Natural killer cell (primary cell): ENCODE results near the gene ITSN2. TPM values are rescaled to one million over a fixed set of nuclear protein-coding genes. Genes with fewer than 3 reads are reported as not detected.

ENCODE experiments used
- ATAC-seq, 3 donors: fragments of 150-1000 bp in 2 of 3; fragments of 200-7000 bp in 1 of 3; cut with Tn5 transposase; 1 replicate in 1 of 3; 2 replicates in 2 of 3; pipeline ENCODE4 v1.10.0; 2021; ENCODE audit warnings: mild to moderate bottlenecking in 2 of 3, moderate library complexity in 2 of 3
- DNase-seq, 2 donors: peaks; one replicate each; pipeline versions ENCODE4 v3.0.0 to v3.0.0-alpha.2; 2013 to 2021; ENCODE audit warnings: mixed read lengths in 1 of 2
- H3K27ac ChIP-seq: one replicate; pipeline ENCODE4 v1.5.1; 2013; ENCODE audit warnings: mild to moderate bottlenecking, low read length
- H3K27me3 ChIP-seq: one replicate; pipeline ENCODE4 v1.6.1; 2013; ENCODE audit warnings: low read length; ENCODE audit not compliant: control insufficient read depth, insufficient read depth
- H3K36me3 ChIP-seq: one replicate; pipeline ENCODE4 v1.6.1; 2013; ENCODE audit warnings: low read length; ENCODE audit not compliant: control insufficient read depth, insufficient read depth
- H3K4me1 ChIP-seq: one replicate; pipeline ENCODE4 v1.6.1; 2013; ENCODE audit warnings: low read length; ENCODE audit not compliant: control insufficient read depth, insufficient read depth
- H3K4me3 ChIP-seq: one replicate; pipeline ENCODE4 v1.5.1; 2013; ENCODE audit warnings: low read length
- H3K9me3 ChIP-seq: one replicate; pipeline ENCODE4 v1.6.1; 2013; ENCODE audit warnings: low read length; ENCODE audit not compliant: control insufficient read depth, insufficient read depth
- H3K27ac Mint-ChIP-seq, 2 donors: one replicate each; pipeline ENCODE4 v1.8.0; 2022; ENCODE audit warnings: mild to moderate bottlenecking in 2 of 2, mixed read lengths in 2 of 2, moderate library complexity in 1 of 2
- H3K27me3 Mint-ChIP-seq, 2 donors: one replicate each; pipeline ENCODE4 v1.8.0; 2022; ENCODE audit warnings: low read depth in 2 of 2, mixed read lengths in 2 of 2
- H3K36me3 Mint-ChIP-seq: one replicate; pipeline ENCODE4 v1.8.0; 2022; ENCODE audit warnings: mixed read lengths
- H3K4me1 Mint-ChIP-seq, 2 donors: one replicate each; pipeline ENCODE4 v1.8.0; 2022; ENCODE audit warnings: mixed read lengths in 2 of 2
- H3K4me3 Mint-ChIP-seq: one replicate; pipeline ENCODE4 v1.8.0; 2022; ENCODE audit warnings: mild to moderate bottlenecking, moderate library complexity, mixed read lengths
- H3K9me3 Mint-ChIP-seq, 2 donors: one replicate each; pipeline ENCODE4 v1.8.0; 2022; ENCODE audit warnings: mixed read lengths in 2 of 2
- CTCF ChIP-seq: fragments of 200-600 bp; IDR thresholded peaks from one replicate; pipeline ENCODE4 v1.8.0; 2022; ENCODE audit warnings: antibody characterized with exemption
- WGBS: methylation state at CpG from one replicate; pipeline ENCODE4 v1.1.7; 2013; ENCODE audit warnings: missing lambda C conversion rate; ENCODE audit not compliant: insufficient coverage; 5-methylcytosine and 5-hydroxymethylcytosine counted together
- intact Hi-C: fragments of 100-400 bp; cut with micrococcal nuclease; formaldehyde crosslinking; loops from one replicate; pipeline ENCODE4 v1.14.2; 2022
- total RNA-seq, 4 donors: library from RNA; stranded (reverse); fragments of 120-200 nt in 1 of 4; gene quantifications; one replicate each; pipeline versions ENCODE4 v1.2.3 to v1.2.4, GENCODE V29; 2013 to 2022

Gene ITSN2
- total RNA-seq, 3 donors from 2014 or later (not counting 1 experiment from before 2014, with no cell fraction given), result 101 to 118 (median 115) TPM

GRCh38 chr2:24261441-24261840, 98.9 kb downstream of the ITSN2 start:
- no peaks in the 10 kb centered on the region for H3K27me3 ChIP-seq
- peaks cover 66% of the 10 kb centered on the region for H3K36me3 ChIP-seq
- intact Hi-C loops, result no loop called here
- H3K9me3 ChIP-seq, result no peaks in the 10 kb centered on the region
- no peaks in the 10 kb centered on the region for H3K9me3 Mint-ChIP-seq
- H3K27ac ChIP-seq, result no peak overlapping the region
- peaks cover 14% of the 10 kb centered on the region for H3K36me3 Mint-ChIP-seq
- no CpG with 5 or more reads among the region's 3 CpGs for WGBS
- no peaks in the 10 kb centered on the region for H3K27me3 Mint-ChIP-seq
- TF ChIP-seq CTCF, result no peak
- H3K4me3 ChIP-seq, result no peak overlapping the region
- ATAC-seq (no peak), DNase-seq (no peak)
- no peak overlapping the region for H3K27ac Mint-ChIP-seq
- no peaks in the 10 kb centered on the region for H3K4me1 ChIP-seq
- H3K4me1 Mint-ChIP-seq, result peaks cover 0 to 6% of the 10 kb centered on the region in 2 donors
- H3K4me3 Mint-ChIP-seq, result no peak overlapping the region

- no peak overlapping the region for H3K27ac ChIP-seq
- no peak for TF ChIP-seq CTCF
- no peak for ATAC-seq
Measured at GRCh38 chr2:24259316-24259715, 101.0 kb downstream of the ITSN2 start.

GRCh38 chr2:24258718-24259117, 101.6 kb downstream of the ITSN2 start:
- peaks cover 7% of the 10 kb centered on the region for H3K36me3 Mint-ChIP-seq
- peaks cover 59% of the 10 kb centered on the region for H3K36me3 ChIP-seq
- no peak overlapping the region for H3K27ac Mint-ChIP-seq

More at GRCh38 chr2:24259316-24259715, 101.0 kb downstream of the ITSN2 start:
- Mint-ChIP-seq H3K4me3 (no peak overlapping the region), H3K27ac (no peak overlapping the region), H3K4me1 (peaks cover 0 to 6% of the 10 kb centered on the region in 2 donors), H3K9me3 (no peaks in the 10 kb centered on the region), H3K27me3 (no peaks in the 10 kb centered on the region), H3K36me3 (peaks cover 7% of the 10 kb centered on the region)
- Histone ChIP-seq H3K9me3 (no peaks in the 10 kb centered on the region), H3K4me3 (no peak overlapping the region), H3K27me3 (no peaks in the 10 kb centered on the region), H3K4me1 (no peaks in the 10 kb centered on the region), H3K36me3 (peaks cover 56% of the 10 kb centered on the region)
- intact Hi-C loops, result no loop called here
- 96% methylated on average over 2 of the region's 2 CpGs for WGBS
- no peak for DNase-seq

More at GRCh38 chr2:24258718-24259117, 101.6 kb downstream of the ITSN2 start:
- H3K9me3 ChIP-seq, result no peaks in the 10 kb centered on the region
- H3K4me1 Mint-ChIP-seq, result peaks cover 0 to 6% of the 10 kb centered on the region in 2 donors
- no peaks in the 10 kb centered on the region for H3K27me3 Mint-ChIP-seq
- H3K9me3 Mint-ChIP-seq, result no peaks in the 10 kb centered on the region
- ATAC-seq, result no peak
- no peak overlapping the region for H3K27ac ChIP-seq
- DNase-seq, result no peak
- H3K4me1 ChIP-seq, result no peaks in the 10 kb centered on the region
- H3K27me3 ChIP-seq, result no peaks in the 10 kb centered on the region
- intact Hi-C loops, result no loop called here
- H3K4me3 ChIP-seq, result no peak overlapping the region
- no peak for TF ChIP-seq CTCF
- H3K4me3 Mint-ChIP-seq, result no peak overlapping the region
